Suprapubic skin (tissue), 4 donors: ENCODE measurements around the gene CNDP1. TPM values are rescaled to one million over a fixed set of nuclear protein-coding genes. Genes with fewer than 3 reads are reported as not detected.

Experiments
- DNase-seq, 2 donors: peaks; one replicate each; pipeline ENCODE4 v3.0.0-alpha.2; 2019; ENCODE audit warnings: low spot score in 2 of 2
- H3K27ac ChIP-seq: fragments of 200-600 bp; sonication (generic); one replicate; pipeline ENCODE4 v1.5.1; 2019
- H3K27me3 ChIP-seq: fragments of 200-600 bp; sonication (generic); one replicate; pipeline ENCODE4 v1.5.1; 2019
- H3K36me3 ChIP-seq: fragments of 200-600 bp; sonication (generic); one replicate; pipeline ENCODE4 v1.5.1; 2019
- H3K4me1 ChIP-seq: fragments of 200-600 bp; sonication (generic); one replicate; pipeline ENCODE4 v1.5.1; 2019
- H3K4me3 ChIP-seq: fragments of 200-600 bp; sonication (generic); one replicate; pipeline ENCODE4 v1.5.1; 2019; ENCODE audit warnings: mild to moderate bottlenecking
- H3K9me3 ChIP-seq: fragments of 200-600 bp; sonication (generic); one replicate; pipeline ENCODE4 v1.5.1; 2019
- CTCF ChIP-seq, 2 donors: fragments of 200-600 bp in 1 of 2; fragments of 450-650 bp in 1 of 2; sonication (generic) in 1 of 2; IDR thresholded peaks; one replicate each; pipeline ENCODE4 v1.5.1; 2016 to 2019; ENCODE audit warnings: antibody characterized with exemption in 2 of 2, mild to moderate bottlenecking in 1 of 2, moderate library complexity in 1 of 2
- EP300 ChIP-seq: sonication (generic); formaldehyde crosslinking; IDR thresholded peaks from one replicate; pipeline ENCODE4 v1.6.1; 2017; ENCODE audit warnings: antibody characterized with exemption
- POLR2A ChIP-seq, 2 donors: fragments of 450-650 bp; IDR thresholded peaks; one replicate each; pipeline ENCODE4 v1.6.1; 2017; ENCODE audit warnings: antibody characterized with exemption in 2 of 2, mild to moderate bottlenecking in 2 of 2, moderate library complexity in 2 of 2
- POLR2AphosphoS5 ChIP-seq, 3 donors: sonication (generic); formaldehyde crosslinking; IDR thresholded peaks; one replicate each; pipeline ENCODE4 v1.6.1; 2017; ENCODE audit warnings: antibody characterized with exemption in 3 of 3
- WGBS: methylation state at CpG from one replicate; pipeline ENCODE4 v1.1.5; 2018; 5-methylcytosine and 5-hydroxymethylcytosine counted together
- total RNA-seq, 4 donors: library from RNA; depleted of rRNA; stranded (reverse); fragments of >200 nt; gene quantifications; one replicate each; pipeline ENCODE4 v1.1.0, GENCODE V29; 2016

Gene CNDP1
- total RNA-seq, 4 donors from 2014 or later: 0.21 to 1.1 (median 0.97) TPM; not detected in 1

- H3K4me3 ChIP-seq: no peak overlapping the region
- TF ChIP-seq POLR2A (IDR thresholded peaks at IDR 0.05): no peak
- no peak for TF ChIP-seq EP300
- TF ChIP-seq CTCF (IDR thresholded peaks at IDR 0.05): no peak
- TF ChIP-seq POLR2AphosphoS5 (IDR thresholded peaks at IDR 0.05): no peak
- no peaks in the 10 kb centered on the region for H3K9me3 ChIP-seq
- WGBS: 57% methylated on average over 1 of the region's 1 CpG
- H3K27me3 ChIP-seq: no peaks in the 10 kb centered on the region
- no peak overlapping the region for H3K27ac ChIP-seq
- DNase-seq: no peak
- H3K36me3 ChIP-seq: no peaks in the 10 kb centered on the region
- no peaks in the 10 kb centered on the region for H3K4me1 ChIP-seq
Observed at GRCh38 chr18:74613381-74613780, 79.1 kb downstream of the CNDP1 start.

GRCh38 chr18:74616494-74616893, 82.2 kb downstream of the CNDP1 start:
- no peaks in the 10 kb centered on the region for H3K36me3 ChIP-seq
- no peaks in the 10 kb centered on the region for H3K9me3 ChIP-seq
- H3K27me3 ChIP-seq: no peaks in the 10 kb centered on the region
- WGBS: 72% methylated on average over 7 of the region's 7 CpGs
- no peak for DNase-seq
- H3K4me3 ChIP-seq: no peak overlapping the region
- H3K27ac ChIP-seq: no peak overlapping the region
- no peak for TF ChIP-seq POLR2A (IDR thresholded peaks at IDR 0.05)
- TF ChIP-seq POLR2AphosphoS5 (IDR thresholded peaks at IDR 0.05): no peak
- no peak for TF ChIP-seq CTCF (IDR thresholded peaks at IDR 0.05)
- no peaks in the 10 kb centered on the region for H3K4me1 ChIP-seq

GRCh38 chr18:74617486-74617885, 83.2 kb downstream of the CNDP1 start:
- no peaks in the 10 kb centered on the region for H3K27me3 ChIP-seq
- H3K4me3 ChIP-seq: no peak overlapping the region
- TF ChIP-seq POLR2AphosphoS5 (IDR thresholded peaks at IDR 0.05) (no peak), EP300 (no peak)
- no peaks in the 10 kb centered on the region for H3K4me1 ChIP-seq
- H3K27ac ChIP-seq: no peak overlapping the region
- no peaks in the 10 kb centered on the region for H3K36me3 ChIP-seq
- no peak for DNase-seq
- H3K9me3 ChIP-seq: no peaks in the 10 kb centered on the region
- 77% methylated on average over 2 of the region's 2 CpGs for WGBS

GRCh38 chr18:74622072-74622471, 87.8 kb downstream of the CNDP1 start:
- 88% methylated on average over 9 of the region's 9 CpGs for WGBS
- DNase-seq: no peak
- no peaks in the 10 kb centered on the region for H3K36me3 ChIP-seq
- no peaks in the 10 kb centered on the region for H3K9me3 ChIP-seq
- no peak overlapping the region for H3K4me3 ChIP-seq
- no peaks in the 10 kb centered on the region for H3K4me1 ChIP-seq
- TF ChIP-seq EP300 (no peak), POLR2AphosphoS5 (IDR thresholded peaks at IDR 0.05) (no peak), POLR2A (IDR thresholded peaks at IDR 0.05) (no peak), CTCF (IDR thresholded peaks at IDR 0.05) (no peak)
- no peak overlapping the region for H3K27ac ChIP-seq
- no peaks in the 10 kb centered on the region for H3K27me3 ChIP-seq

GRCh38 chr18:74623047-74623816, 88.9 kb downstream of the CNDP1 start:
- Histone ChIP-seq H3K4me1 (no peaks in the 10 kb centered on the region), H3K36me3 (no peaks in the 10 kb centered on the region), H3K27ac (no peak overlapping the region), H3K27me3 (no peaks in the 10 kb centered on the region), H3K9me3 (no peaks in the 10 kb centered on the region), H3K4me3 (no peak overlapping the region)
- TF ChIP-seq POLR2AphosphoS5 (IDR thresholded peaks at IDR 0.05) (no peak), POLR2A (IDR thresholded peaks at IDR 0.05) (no peak), CTCF (IDR thresholded peaks at IDR 0.05) (no peak), EP300 (no peak)
- DNase-seq: no peak
- 71% methylated on average over 24 of the region's 24 CpGs for WGBS

GRCh38 chr18:74624466-74624865, 90.2 kb downstream of the CNDP1 start:
- Histone ChIP-seq H3K36me3 (no peaks in the 10 kb centered on the region), H3K4me1 (no peaks in the 10 kb centered on the region), H3K27me3 (no peaks in the 10 kb centered on the region), H3K9me3 (no peaks in the 10 kb centered on the region), H3K27ac (no peak overlapping the region), H3K4me3 (no peak overlapping the region)
- TF ChIP-seq POLR2AphosphoS5 (IDR thresholded peaks at IDR 0.05): no peak
- no peak for DNase-seq
- 81% methylated on average over 8 of the region's 8 CpGs for WGBS
